ENCODE data around the gene DPT. TPM values are rescaled to one million over a fixed set of nuclear protein-coding genes. Genes with fewer than 3 reads are reported as not detected.

DPT gene
- total RNA-seq, 2 experiments from 2014 or later: not detected

- no peaks in the 10 kb centered on the region for H3K9me3 Mint-ChIP-seq (ENCODE audit: insufficient read depth)
- H3K36me3 Mint-ChIP-seq (ENCODE audit: low read depth): no peaks in the 10 kb centered on the region
- H3K27ac Mint-ChIP-seq: no peak overlapping the region
- no peak overlapping the region for H3K4me3 Mint-ChIP-seq
- H3K27me3 Mint-ChIP-seq (ENCODE audit: low read depth): peaks cover 11% of the 10 kb centered on the region
- CTCF ChIA-PET: no interaction called here
- DNase-seq: no peak
- no peak for ATAC-seq
- POLR2A ChIA-PET: no interaction called here
- H3K4me1 Mint-ChIP-seq (ENCODE audit: low read depth): no peaks in the 10 kb centered on the region
Measured at GRCh38 chr1:168691541-168691940, 37.5 kb downstream of the DPT start.

GRCh38 chr1:168689726-168690602 is 39.0 kb downstream of the DPT start:
- CTCF ChIA-PET: no interaction called here
- DNase-seq (no peak), ATAC-seq (no peak)
- Mint-ChIP-seq H3K4me1 (ENCODE audit: low read depth) (no peaks in the 10 kb centered on the region), H3K36me3 (ENCODE audit: low read depth) (no peaks in the 10 kb centered on the region), H3K27me3 (ENCODE audit: low read depth) (peaks cover 16% of the 10 kb centered on the region), H3K27ac (no peak overlapping the region), H3K4me3 (no peak overlapping the region), H3K9me3 (ENCODE audit: insufficient read depth) (no peaks in the 10 kb centered on the region)
- POLR2A ChIA-PET: no interaction called here

DNA sequence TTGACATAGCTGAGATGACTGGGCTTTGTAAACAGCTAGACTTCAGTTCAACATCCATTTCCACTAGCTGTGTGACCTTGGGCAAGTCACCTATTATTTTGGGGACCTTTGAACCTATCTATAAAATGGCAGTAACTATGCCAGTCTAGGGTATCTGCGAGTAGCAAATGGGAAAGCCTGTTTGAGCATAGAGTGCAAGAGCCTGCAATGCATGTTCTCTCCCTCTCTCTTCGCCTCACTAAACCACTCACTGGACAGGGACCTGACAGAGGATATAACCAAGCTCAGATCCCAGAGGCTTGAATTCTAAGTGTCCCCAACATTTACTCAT is 39.7 kb downstream of the DPT start:
- Mint-ChIP-seq H3K27ac (no peak overlapping the region), H3K4me3 (no peak overlapping the region), H3K9me3 (ENCODE audit: insufficient read depth) (peaks cover 3% of the 10 kb centered on the region), H3K4me1 (ENCODE audit: low read depth) (no peaks in the 10 kb centered on the region), H3K27me3 (ENCODE audit: low read depth) (peaks cover 16% of the 10 kb centered on the region), H3K36me3 (ENCODE audit: low read depth) (no peaks in the 10 kb centered on the region)
- ATAC-seq (no peak), DNase-seq (no peak)
- POLR2A ChIA-PET: no interaction called here
- CTCF ChIA-PET: no interaction called here

GRCh38 chr1:168688644-168689326 is 40.2 kb downstream of the DPT start:
- Mint-ChIP-seq H3K4me3 (no peak overlapping the region), H3K27ac (no peak overlapping the region), H3K4me1 (ENCODE audit: low read depth) (no peaks in the 10 kb centered on the region), H3K27me3 (ENCODE audit: low read depth) (peaks cover 16% of the 10 kb centered on the region), H3K36me3 (ENCODE audit: low read depth) (no peaks in the 10 kb centered on the region), H3K9me3 (ENCODE audit: insufficient read depth) (peaks cover 4% of the 10 kb centered on the region)
- ATAC-seq (no peak), DNase-seq (no peak)
- CTCF ChIA-PET: no interaction called here
- POLR2A ChIA-PET: no interaction called here

GRCh38 chr1:168687816-168688215 is 41.2 kb downstream of the DPT start:
- Mint-ChIP-seq H3K27me3 (ENCODE audit: low read depth) (peaks cover 22% of the 10 kb centered on the region), H3K4me3 (no peak overlapping the region), H3K27ac (no peak overlapping the region), H3K4me1 (ENCODE audit: low read depth) (no peaks in the 10 kb centered on the region), H3K9me3 (ENCODE audit: insufficient read depth) (peaks cover 4% of the 10 kb centered on the region), H3K36me3 (ENCODE audit: low read depth) (no peaks in the 10 kb centered on the region)
- POLR2A ChIA-PET: no interaction called here
- CTCF ChIA-PET: no interaction called here
- no peak for ATAC-seq
- DNase-seq: no peak

GRCh38 chr1:168686666-168687065 is 42.3 kb downstream of the DPT start:
- ChIA-PET CTCF (no interaction called here), POLR2A (no interaction called here)
- Mint-ChIP-seq H3K36me3 (ENCODE audit: low read depth) (no peaks in the 10 kb centered on the region), H3K27ac (no peak overlapping the region), H3K4me3 (no peak overlapping the region), H3K27me3 (ENCODE audit: low read depth) (peaks cover 26% of the 10 kb centered on the region), H3K9me3 (ENCODE audit: insufficient read depth) (peaks cover 7% of the 10 kb centered on the region), H3K4me1 (ENCODE audit: low read depth) (no peaks in the 10 kb centered on the region)
- ATAC-seq (no peak), DNase-seq (no peak)

GRCh38 chr1:168683871-168684270 is 45.1 kb downstream of the DPT start:
- Mint-ChIP-seq H3K27ac (no peak overlapping the region), H3K4me3 (no peak overlapping the region), H3K27me3 (ENCODE audit: low read depth) (peaks cover 30% of the 10 kb centered on the region), H3K4me1 (ENCODE audit: low read depth) (no peaks in the 10 kb centered on the region), H3K9me3 (ENCODE audit: insufficient read depth) (peaks cover 14% of the 10 kb centered on the region), H3K36me3 (ENCODE audit: low read depth) (peaks cover 6% of the 10 kb centered on the region)
- POLR2A ChIA-PET: no interaction called here
- DNase-seq: no peak
- no peak for ATAC-seq
- CTCF ChIA-PET: no interaction called here

- H3K27ac Mint-ChIP-seq: no peak overlapping the region
- H3K4me3 Mint-ChIP-seq: no peak overlapping the region
- peaks cover 6% of the 10 kb centered on the region for H3K36me3 Mint-ChIP-seq (ENCODE audit: low read depth)
- CTCF ChIA-PET: no interaction called here
- no peak for ATAC-seq
- H3K9me3 Mint-ChIP-seq (ENCODE audit: insufficient read depth): peaks cover 7% of the 10 kb centered on the region
- peaks cover 15% of the 10 kb centered on the region for H3K27me3 Mint-ChIP-seq (ENCODE audit: low read depth)
- H3K4me1 Mint-ChIP-seq (ENCODE audit: low read depth): no peaks in the 10 kb centered on the region
- POLR2A ChIA-PET: no interaction called here
- no peak for DNase-seq
Measured at GRCh38 chr1:168676861-168677260, 52.1 kb downstream of the DPT start.

DNA sequence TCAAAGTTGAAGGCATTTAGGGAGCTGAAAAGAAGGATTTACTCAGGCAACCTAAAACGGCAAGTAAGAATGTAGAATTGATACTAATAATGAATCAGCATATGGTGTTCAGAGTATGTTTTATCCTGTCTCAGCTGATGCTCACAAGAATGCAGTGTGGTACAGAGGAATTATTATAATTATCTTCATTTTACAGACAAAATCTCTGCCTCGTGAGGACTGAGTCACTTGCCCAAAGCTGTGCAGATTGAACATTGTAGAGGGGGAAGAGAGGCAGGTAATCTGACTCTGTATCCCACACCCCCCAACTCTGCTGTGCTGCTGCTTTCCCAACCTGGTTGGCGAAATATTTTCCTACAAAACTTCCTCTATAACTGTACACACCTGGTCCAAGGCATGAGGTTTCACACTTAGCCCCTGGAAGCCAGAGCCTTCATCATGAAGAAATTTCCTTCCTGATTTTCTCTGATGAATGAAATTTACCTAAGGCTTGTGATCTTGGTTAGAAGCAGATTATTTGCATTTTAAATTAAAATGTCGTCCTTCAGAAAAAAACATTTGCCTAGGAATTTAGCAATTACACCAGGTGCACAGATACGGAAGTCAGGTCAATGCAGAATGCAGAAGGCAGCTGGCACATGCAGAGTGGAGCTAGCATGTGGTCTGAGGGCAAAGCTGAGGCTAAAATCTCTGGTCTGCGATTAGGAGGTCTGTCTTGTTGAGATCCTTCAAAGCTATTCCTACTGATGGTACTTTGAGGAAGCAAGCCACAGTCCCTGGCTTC is 52.8 kb downstream of the DPT start:
- CTCF ChIA-PET: no interaction called here
- DNase-seq: no peak

GRCh38 chr1:168673974-168674683 is 54.9 kb downstream of the DPT start:
- Mint-ChIP-seq H3K4me1 (ENCODE audit: low read depth) (no peaks in the 10 kb centered on the region), H3K9me3 (ENCODE audit: insufficient read depth) (no peaks in the 10 kb centered on the region), H3K27ac (no peak overlapping the region), H3K4me3 (no peak overlapping the region), H3K27me3 (ENCODE audit: low read depth) (peaks cover 5% of the 10 kb centered on the region), H3K36me3 (ENCODE audit: low read depth) (no peaks in the 10 kb centered on the region)
- DNase-seq (no peak), ATAC-seq (no peak)
- POLR2A ChIA-PET: no interaction called here
- CTCF ChIA-PET: interaction anchor here (0.9 kb wide), 1 partner anchor 18 kb away, joined by 3 read pairs; no protein-coding TSS in a partner anchor

More for the DNA sequence above, 52.8 kb downstream of the DPT start:
- H3K27ac Mint-ChIP-seq: no peak overlapping the region
- H3K9me3 Mint-ChIP-seq (ENCODE audit: insufficient read depth): peaks cover 4% of the 10 kb centered on the region
- peaks cover 3% of the 10 kb centered on the region for H3K36me3 Mint-ChIP-seq (ENCODE audit: low read depth)
- ATAC-seq: no peak
- no peak overlapping the region for H3K4me3 Mint-ChIP-seq
- H3K27me3 Mint-ChIP-seq (ENCODE audit: low read depth): peaks cover 11% of the 10 kb centered on the region
- POLR2A ChIA-PET: no interaction called here
- H3K4me1 Mint-ChIP-seq (ENCODE audit: low read depth): no peaks in the 10 kb centered on the region

GRCh38 chr1:168672278-168672677 is 56.7 kb downstream of the DPT start:
- ChIA-PET CTCF (no interaction called here), POLR2A (interaction anchor here (0.6 kb wide), 1 partner anchor 228 kb away, joined by 3 read pairs; no protein-coding TSS in a partner anchor)
- ATAC-seq (no peak), DNase-seq (no peak)
- Mint-ChIP-seq H3K9me3 (ENCODE audit: insufficient read depth) (no peaks in the 10 kb centered on the region), H3K27me3 (ENCODE audit: low read depth) (peaks cover 4% of the 10 kb centered on the region), H3K4me1 (ENCODE audit: low read depth) (no peaks in the 10 kb centered on the region), H3K36me3 (ENCODE audit: low read depth) (no peaks in the 10 kb centered on the region), H3K27ac (no peak overlapping the region), H3K4me3 (no peak overlapping the region)

Measured in activated CD8-positive, alpha-beta T cell treated with anti-CD3 and anti-CD28 coated beads, Interleukin-2, amount 10 ng/mL, durations not matched to agents 7 days and 5 days (primary cell).